ENCODE measurements around the gene BTBD3.

Gene BTBD3

GRCh38 chr20:11970243-11970836 is 52.6 kb downstream of the BTBD3 start:
- DNase-seq (ENCODE audit: low spot score), result no peak

- DNase-seq (ENCODE audit: low spot score), result no peak
These were observed 54.8 kb downstream of the BTBD3 start for GRCh38 chr20:11972478-11972877.

Measured in RKO (cell line).